Stimulated activated naive CD8-positive, alpha-beta T cell treated with anti-CD3 and anti-CD28 coated beads, Interleukin-15, Interleukin-2, amounts not matched to agents 100 ng/mL and 50 ng/mL, for 24 hours (primary cell): Measurements from ENCODE around the gene C1QTNF4.

ENCODE experiments used
- H3K27ac Mint-ChIP-seq: one replicate; pipeline ENCODE4 v1.8.0; 2021; ENCODE audit warnings: mild to moderate bottlenecking, mixed read lengths
- H3K27me3 Mint-ChIP-seq: one replicate; pipeline ENCODE4 v1.8.0; 2021; ENCODE audit warnings: mixed read lengths
- H3K36me3 Mint-ChIP-seq: one replicate; pipeline ENCODE4 v1.8.0; 2021; ENCODE audit warnings: low read depth, mixed read lengths
- H3K4me1 Mint-ChIP-seq: one replicate; pipeline ENCODE4 v1.8.0; 2021; ENCODE audit warnings: low read depth, mixed read lengths
- H3K4me3 Mint-ChIP-seq: one replicate; pipeline ENCODE4 v1.8.0; 2021; ENCODE audit warnings: mild to moderate bottlenecking, mixed read lengths
- H3K9me3 Mint-ChIP-seq: one replicate; pipeline ENCODE4 v1.8.0; 2021; ENCODE audit warnings: mixed read lengths

Gene C1QTNF4

GRCh38 chr11:47607380-47607779 is 13.2 kb upstream of the C1QTNF4 start:
- no peaks in the 10 kb centered on the region for H3K36me3 Mint-ChIP-seq
- H3K9me3 Mint-ChIP-seq = no peaks in the 10 kb centered on the region
- H3K27ac Mint-ChIP-seq = no peak overlapping the region
- no peak overlapping the region for H3K4me3 Mint-ChIP-seq
- peaks cover 5% of the 10 kb centered on the region for H3K4me1 Mint-ChIP-seq
- H3K27me3 Mint-ChIP-seq = no peaks in the 10 kb centered on the region

- Mint-ChIP-seq H3K4me1 (peaks cover 3% of the 10 kb centered on the region), H3K27ac (no peak overlapping the region), H3K9me3 (no peaks in the 10 kb centered on the region), H3K27me3 (no peaks in the 10 kb centered on the region), H3K36me3 (no peaks in the 10 kb centered on the region), H3K4me3 (no peak overlapping the region)
These were observed 12.5 kb upstream of the C1QTNF4 start for GRCh38 chr11:47606731-47607130.

- no peaks in the 10 kb centered on the region for H3K9me3 Mint-ChIP-seq
- H3K27ac Mint-ChIP-seq = no peak overlapping the region
- H3K36me3 Mint-ChIP-seq = no peaks in the 10 kb centered on the region
- no peak overlapping the region for H3K4me3 Mint-ChIP-seq
- no peaks in the 10 kb centered on the region for H3K27me3 Mint-ChIP-seq
- no peaks in the 10 kb centered on the region for H3K4me1 Mint-ChIP-seq
These were observed 11.7 kb upstream of the C1QTNF4 start for GRCh38 chr11:47605921-47606320.

- no peaks in the 10 kb centered on the region for H3K36me3 Mint-ChIP-seq
- no peak overlapping the region for H3K27ac Mint-ChIP-seq
- no peak overlapping the region for H3K4me3 Mint-ChIP-seq
- H3K9me3 Mint-ChIP-seq = no peaks in the 10 kb centered on the region
- no peaks in the 10 kb centered on the region for H3K27me3 Mint-ChIP-seq
- H3K4me1 Mint-ChIP-seq = no peaks in the 10 kb centered on the region
These were observed 9.1 kb upstream of the C1QTNF4 start for GRCh38 chr11:47603295-47603694.

DNA sequence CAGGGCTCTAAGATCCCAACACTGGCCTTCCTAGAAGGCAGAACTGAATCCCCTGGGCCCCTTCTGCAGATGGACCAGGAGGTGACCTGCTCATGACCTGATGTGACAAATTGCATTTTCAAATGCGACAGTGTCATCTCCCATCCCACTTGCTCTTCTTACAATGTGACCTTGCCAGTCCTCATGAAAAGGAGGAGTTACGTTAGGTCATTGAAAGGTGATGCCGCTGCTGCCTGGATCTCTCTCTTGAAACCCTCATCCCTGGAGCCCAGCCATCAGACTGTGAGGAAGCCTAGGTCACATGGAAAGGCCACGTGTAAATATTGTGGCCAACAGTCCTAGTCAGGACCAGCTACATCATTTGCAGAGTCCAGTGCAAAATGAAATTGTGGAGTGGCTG is 5.7 kb upstream of the C1QTNF4 start:
- H3K27me3 Mint-ChIP-seq = peaks cover 11% of the 10 kb centered on the region
- H3K27ac Mint-ChIP-seq = no peak overlapping the region
- H3K4me1 Mint-ChIP-seq = no peaks in the 10 kb centered on the region
- H3K4me3 Mint-ChIP-seq = no peak overlapping the region
- no peaks in the 10 kb centered on the region for H3K36me3 Mint-ChIP-seq
- H3K9me3 Mint-ChIP-seq = no peaks in the 10 kb centered on the region

DNA sequence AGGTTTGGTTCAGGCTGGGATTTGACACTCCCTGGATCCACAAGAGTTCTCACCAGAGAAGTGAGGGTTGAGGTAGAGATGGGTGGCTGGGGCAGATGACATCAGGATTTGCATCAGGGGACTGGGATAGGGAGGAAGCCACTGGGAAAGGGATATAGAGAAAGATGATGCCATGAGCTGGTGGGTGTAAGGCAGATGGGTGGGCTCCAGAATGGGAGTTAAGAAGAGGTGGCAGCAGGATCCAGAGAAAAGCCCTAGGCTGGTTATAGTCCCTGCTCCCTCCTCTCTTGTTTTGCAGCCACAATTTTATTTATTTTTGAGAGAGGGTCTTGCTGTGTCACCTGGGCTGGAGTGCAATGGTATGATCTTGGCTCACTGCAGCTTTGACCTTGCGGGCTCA is 1.8 kb upstream of the C1QTNF4 start:
- peaks cover 11% of the 10 kb centered on the region for H3K4me1 Mint-ChIP-seq
- H3K36me3 Mint-ChIP-seq = no peaks in the 10 kb centered on the region
- H3K27ac Mint-ChIP-seq = no peak overlapping the region
- H3K27me3 Mint-ChIP-seq = peaks cover 41% of the 10 kb centered on the region
- no peaks in the 10 kb centered on the region for H3K9me3 Mint-ChIP-seq
- no peak overlapping the region for H3K4me3 Mint-ChIP-seq

DNA sequence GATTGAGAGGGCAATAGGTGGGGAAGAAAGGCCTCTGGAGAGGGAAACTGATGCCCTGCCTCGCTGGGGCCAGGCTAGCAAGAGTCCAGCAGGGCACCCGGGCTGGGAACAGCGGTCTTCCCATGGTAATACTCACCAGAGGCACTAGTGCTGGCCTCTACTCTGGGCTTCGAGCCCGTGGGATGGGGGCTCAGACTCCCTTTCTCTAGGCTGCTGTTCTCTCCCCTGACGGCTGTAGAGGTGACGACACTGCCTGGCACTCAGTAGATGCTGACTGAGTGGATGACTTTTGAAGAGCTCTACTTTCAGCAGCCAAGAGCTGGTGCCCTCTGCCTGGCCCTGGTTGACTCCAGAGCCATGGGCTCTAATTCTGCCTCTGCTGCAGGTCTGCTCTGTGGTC is 818 bp upstream of the C1QTNF4 start:
- H3K9me3 Mint-ChIP-seq = no peaks in the 10 kb centered on the region
- no peak overlapping the region for H3K27ac Mint-ChIP-seq
- H3K27me3 Mint-ChIP-seq = peaks cover 41% of the 10 kb centered on the region
- peaks cover 11% of the 10 kb centered on the region for H3K4me1 Mint-ChIP-seq
- H3K36me3 Mint-ChIP-seq = no peaks in the 10 kb centered on the region
- H3K4me3 Mint-ChIP-seq = no peak overlapping the region

DNA sequence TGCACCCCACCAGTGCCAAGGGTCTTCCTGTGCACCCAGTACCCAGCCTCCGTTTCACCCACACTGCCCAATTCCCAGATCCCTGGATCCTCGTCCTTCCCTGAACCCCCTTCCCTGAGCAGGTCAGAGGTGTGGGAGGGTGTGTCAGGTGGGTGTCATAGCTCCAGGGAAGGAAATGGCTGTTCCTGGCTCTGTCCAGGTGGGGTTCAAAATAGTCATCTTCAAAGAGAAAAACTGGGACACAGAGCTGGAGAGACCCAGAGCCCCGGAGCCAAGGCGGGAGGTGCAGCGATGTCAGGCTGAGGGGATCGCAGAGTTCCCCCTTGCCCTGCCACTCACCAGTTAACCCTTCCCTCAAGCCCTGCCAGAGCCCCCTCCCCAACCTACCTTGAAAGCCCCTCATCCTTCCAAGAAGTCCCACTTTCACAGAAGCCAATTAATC is 698 bp downstream of the C1QTNF4 start:
- Mint-ChIP-seq H3K27me3 (peaks cover 41% of the 10 kb centered on the region), H3K27ac (no peak overlapping the region), H3K4me3 (no peak overlapping the region), H3K9me3 (no peaks in the 10 kb centered on the region), H3K36me3 (no peaks in the 10 kb centered on the region), H3K4me1 (peaks cover 11% of the 10 kb centered on the region)

DNA sequence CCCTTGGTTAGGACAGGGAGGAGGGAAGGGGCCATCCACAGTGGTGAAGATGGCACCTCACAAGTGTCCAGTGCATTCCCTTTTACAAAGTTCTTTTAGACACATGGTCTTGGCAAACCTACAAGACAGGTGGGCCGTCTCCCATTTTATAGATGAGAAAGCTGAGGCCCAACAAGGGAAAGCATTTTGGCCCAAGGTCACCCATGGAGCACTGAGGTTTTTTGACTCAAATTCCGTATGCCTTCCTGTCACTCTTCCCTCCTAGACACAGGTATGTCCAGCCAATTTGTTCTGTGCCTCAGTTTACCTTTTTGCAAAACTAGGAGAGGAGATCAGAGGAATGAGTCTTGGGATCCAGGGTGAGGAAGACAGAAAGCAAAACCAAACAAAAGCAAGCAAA is 1.2 kb downstream of the C1QTNF4 start:
- Mint-ChIP-seq H3K4me3 (no peak overlapping the region), H3K27me3 (peaks cover 41% of the 10 kb centered on the region), H3K9me3 (no peaks in the 10 kb centered on the region), H3K27ac (no peak overlapping the region), H3K4me1 (peaks cover 11% of the 10 kb centered on the region), H3K36me3 (no peaks in the 10 kb centered on the region)

- H3K27me3 Mint-ChIP-seq = peaks cover 41% of the 10 kb centered on the region
- H3K9me3 Mint-ChIP-seq = no peaks in the 10 kb centered on the region
- H3K4me3 Mint-ChIP-seq = no peak overlapping the region
- peaks cover 11% of the 10 kb centered on the region for H3K4me1 Mint-ChIP-seq
- H3K36me3 Mint-ChIP-seq = no peaks in the 10 kb centered on the region
- no peak overlapping the region for H3K27ac Mint-ChIP-seq
These were observed 2.0 kb downstream of the C1QTNF4 start for GRCh38 chr11:47592251-47592650.

DNA sequence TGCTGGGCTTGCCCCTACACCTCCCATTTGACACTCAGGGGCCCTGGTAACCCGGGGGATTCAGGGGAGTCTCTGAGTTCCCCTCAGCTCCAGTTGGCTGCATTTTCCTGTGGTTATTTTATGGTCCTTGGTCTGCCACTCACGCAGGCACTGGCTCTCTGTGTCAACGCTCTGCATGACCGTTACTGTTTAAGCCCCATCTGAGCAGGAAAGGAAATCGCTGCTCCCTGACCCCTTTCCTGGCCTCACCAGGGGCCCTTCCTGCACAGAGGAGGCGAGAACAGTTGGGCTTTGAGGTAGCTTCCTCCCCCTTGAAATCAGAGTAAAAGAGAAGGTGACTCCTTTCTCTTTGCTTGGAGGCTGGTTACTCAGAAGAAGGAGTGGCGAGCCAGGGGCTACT is 2.4 kb downstream of the C1QTNF4 start:
- H3K4me1 Mint-ChIP-seq = peaks cover 11% of the 10 kb centered on the region
- no peaks in the 10 kb centered on the region for H3K36me3 Mint-ChIP-seq
- H3K4me3 Mint-ChIP-seq = no peak overlapping the region
- H3K27ac Mint-ChIP-seq = no peak overlapping the region
- peaks cover 41% of the 10 kb centered on the region for H3K27me3 Mint-ChIP-seq
- no peaks in the 10 kb centered on the region for H3K9me3 Mint-ChIP-seq

DNA sequence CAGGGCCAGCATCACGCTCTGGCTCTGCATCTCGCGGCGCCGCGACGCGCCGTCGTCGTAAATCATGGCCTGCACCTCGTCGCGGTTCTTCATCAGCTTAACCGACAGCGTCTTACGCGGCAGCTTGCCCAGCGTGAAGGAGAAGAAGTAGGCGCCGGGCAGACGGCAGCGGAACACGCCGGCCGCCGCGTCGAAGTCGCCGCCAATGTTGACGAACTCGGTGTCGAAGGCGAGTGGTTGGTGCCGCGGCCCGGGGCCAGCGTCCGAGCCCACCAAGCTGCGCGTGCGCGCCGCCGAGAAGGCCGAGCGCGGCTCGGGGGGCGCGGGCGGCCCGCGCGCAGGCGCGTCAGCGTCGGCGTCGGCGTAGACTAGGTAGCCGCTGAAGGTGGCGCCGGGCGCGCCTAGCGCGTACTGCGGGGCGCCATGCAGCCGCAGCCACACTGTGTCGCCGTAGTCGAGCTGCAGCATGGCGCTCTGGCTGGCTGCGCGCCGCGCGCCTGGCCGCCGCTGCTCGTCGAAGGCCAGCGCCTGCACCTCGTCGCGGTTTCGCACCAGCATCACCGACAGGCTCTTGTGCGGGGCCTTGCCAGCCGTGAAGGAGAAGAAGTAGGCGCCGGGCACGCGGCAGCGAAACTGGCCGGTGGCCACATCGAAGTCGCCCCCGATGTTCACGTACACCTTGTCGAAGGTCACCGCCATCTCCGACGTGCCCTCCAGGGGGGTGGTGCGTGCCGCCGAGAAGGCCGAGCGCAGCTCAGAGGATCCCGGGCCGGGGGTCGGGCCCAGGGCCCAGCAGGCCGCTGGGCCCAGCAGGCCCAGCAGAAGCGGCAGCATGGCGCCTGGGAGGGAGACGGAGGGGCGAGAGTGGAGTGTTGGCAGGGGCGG is 4.0 kb downstream of the C1QTNF4 start:
- Mint-ChIP-seq H3K27me3 (peaks cover 33% of the 10 kb centered on the region), H3K4me1 (peaks cover 11% of the 10 kb centered on the region), H3K4me3 (no peak overlapping the region), H3K27ac (no peak overlapping the region), H3K9me3 (no peaks in the 10 kb centered on the region), H3K36me3 (no peaks in the 10 kb centered on the region)

- H3K4me1 Mint-ChIP-seq = peaks cover 11% of the 10 kb centered on the region
- no peak overlapping the region for H3K4me3 Mint-ChIP-seq
- peaks cover under 1% of the 10 kb centered on the region for H3K36me3 Mint-ChIP-seq
- no peaks in the 10 kb centered on the region for H3K9me3 Mint-ChIP-seq
- H3K27ac Mint-ChIP-seq = no peak overlapping the region
- H3K27me3 Mint-ChIP-seq = peaks cover 27% of the 10 kb centered on the region
These were observed 4.6 kb downstream of the C1QTNF4 start for GRCh38 chr11:47589584-47589976.

- Mint-ChIP-seq H3K9me3 (no peaks in the 10 kb centered on the region), H3K27me3 (peaks cover 24% of the 10 kb centered on the region), H3K4me3 (no peak overlapping the region), H3K4me1 (peaks cover 11% of the 10 kb centered on the region), H3K36me3 (peaks cover 5% of the 10 kb centered on the region), H3K27ac (no peak overlapping the region)
These were observed 5.1 kb downstream of the C1QTNF4 start for GRCh38 chr11:47589118-47589517.

DNA sequence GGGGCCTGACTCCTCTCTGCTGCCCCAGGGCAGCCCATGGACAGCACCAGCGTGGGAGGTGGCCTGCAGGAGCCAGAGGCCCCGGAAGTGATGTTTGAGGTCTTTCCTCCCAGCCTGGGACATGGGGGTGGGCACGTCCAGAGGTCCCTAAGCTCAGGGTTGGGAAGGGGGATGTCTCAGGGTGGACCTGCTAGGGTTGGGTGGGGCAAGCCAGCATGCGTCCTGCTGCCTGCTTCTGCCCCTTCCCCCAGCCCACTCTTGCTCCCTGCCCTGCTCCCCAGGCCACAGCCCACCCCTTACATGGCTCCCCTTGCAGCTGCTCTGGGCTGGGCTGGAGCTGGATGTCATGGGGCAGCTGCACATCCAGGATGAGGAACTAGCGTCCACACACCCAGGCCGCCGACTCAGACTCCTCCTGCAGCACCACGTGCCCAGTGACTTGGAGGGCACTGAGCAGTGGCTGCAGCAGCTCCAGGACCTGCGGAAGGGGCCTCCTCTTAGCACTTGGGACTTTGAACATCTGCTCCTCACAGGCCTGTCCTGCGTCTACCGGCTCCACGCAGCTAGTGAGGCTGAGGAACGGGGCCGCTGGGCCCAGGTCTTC is 6.4 kb downstream of the C1QTNF4 start:
- no peak overlapping the region for H3K4me3 Mint-ChIP-seq
- H3K27me3 Mint-ChIP-seq = peaks cover 12% of the 10 kb centered on the region
- no peak overlapping the region for H3K27ac Mint-ChIP-seq
- no peaks in the 10 kb centered on the region for H3K9me3 Mint-ChIP-seq
- H3K4me1 Mint-ChIP-seq = peaks cover 4% of the 10 kb centered on the region
- H3K36me3 Mint-ChIP-seq = peaks cover 18% of the 10 kb centered on the region
